Activated CD4-positive, alpha-beta T cell treated with anti-CD3 and anti-CD28 coated beads for 36 hours (primary cell): Measurements from ENCODE around the gene ZMYND11. TPM values are rescaled to one million over a fixed set of nuclear protein-coding genes. Genes with fewer than 3 reads are reported as not detected.

ENCODE experiments used
- ATAC-seq: fragments of 200-7000 bp; cut with Tn5 transposase; one replicate; pipeline ENCODE4 v1.10.0; 2021; ENCODE audit warnings: mild to moderate bottlenecking, moderate library complexity
- CTCF ChIA-PET: fragments of 350-600 bp; sonication (Branson Sonifier 250); formaldehyde crosslinking; loops from one replicate; lab custom pipeline; 2021; ENCODE audit warnings: antibody characterized with exemption; lab: Charles Lee
- POLR2A ChIA-PET: fragments of 350-600 bp; sonication (Branson Sonifier 250); formaldehyde crosslinking; loops from one replicate; lab custom pipeline; 2021; ENCODE audit warnings: antibody characterized with exemption, inconsistent platforms; lab: Charles Lee
- DNase-seq: peaks from one replicate; pipeline ENCODE4 v3.0.0-alpha.2; 2020
- H3K27ac Mint-ChIP-seq: one replicate; pipeline ENCODE4 v1.8.0; 2021; ENCODE audit warnings: mixed read lengths
- H3K27me3 Mint-ChIP-seq: one replicate; pipeline ENCODE4 v1.8.0; 2021; ENCODE audit warnings: mixed read lengths
- H3K36me3 Mint-ChIP-seq: one replicate; pipeline ENCODE4 v1.8.0; 2021; ENCODE audit warnings: low read depth, mixed read lengths
- H3K4me1 Mint-ChIP-seq: one replicate; pipeline ENCODE4 v1.8.0; 2021; ENCODE audit warnings: mixed read lengths
- H3K4me3 Mint-ChIP-seq: one replicate; pipeline ENCODE4 v1.8.0; 2021; ENCODE audit warnings: mild to moderate bottlenecking, moderate library complexity, mixed read lengths
- H3K9me3 Mint-ChIP-seq: one replicate; pipeline ENCODE4 v1.8.0; 2021; ENCODE audit warnings: low read depth, mixed read lengths
- intact Hi-C, 2 experiments: fragments of 100-400 bp; cut with DNase I in 1 of 2; cut with micrococcal nuclease in 1 of 2; formaldehyde crosslinking; loops; one replicate each; pipeline versions ENCODE4 v1.14.2 to v1.15.1; 2022 to 2024; cut with DNase I, micrococcal nuclease
- total RNA-seq, 2 experiments: library from RNA; stranded (reverse); gene quantifications; one replicate each; pipeline ENCODE4 v1.2.3, GENCODE V29; 2021

Gene ZMYND11
- total RNA-seq, 2 experiments from 2014 or later = 13.2 to 16.9 TPM

DNA sequence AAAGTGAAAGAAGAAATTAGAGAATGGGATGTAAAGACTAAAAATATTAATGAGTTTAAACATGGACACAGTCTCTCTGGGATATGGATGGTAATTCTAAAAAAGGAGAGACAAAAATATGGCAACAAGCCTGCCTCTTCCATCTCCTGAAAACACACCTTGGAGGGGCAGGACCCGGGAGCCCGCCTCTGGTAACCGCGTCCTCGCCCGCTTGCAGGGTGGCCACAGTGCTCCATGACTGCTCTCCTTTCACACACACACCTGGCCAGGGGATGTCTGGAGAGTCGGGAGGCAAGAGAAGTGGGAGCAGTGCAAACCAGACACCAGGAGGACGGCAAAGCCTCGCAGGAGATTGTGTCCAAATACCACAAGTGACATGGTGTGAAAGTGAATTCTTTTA lies 166.3 kb downstream of the ZMYND11 start:
- intact Hi-C loops = no loop called here
- H3K36me3 Mint-ChIP-seq = peaks cover 1% of the 10 kb centered on the region
- H3K27ac Mint-ChIP-seq = no peak overlapping the region
- ChIA-PET POLR2A (no interaction called here), CTCF (no interaction called here)
- no peak for DNase-seq
- H3K4me1 Mint-ChIP-seq = no peaks in the 10 kb centered on the region
- no peak for ATAC-seq
- H3K27me3 Mint-ChIP-seq = no peaks in the 10 kb centered on the region
- no peaks in the 10 kb centered on the region for H3K9me3 Mint-ChIP-seq
- no peak overlapping the region for H3K4me3 Mint-ChIP-seq

Other genes with a start within 250 kb of the ZMYND11 start
- not detected for gene TUBB8, start 86.2 kb upstream of the ZMYND11 start, total RNA-seq